ENCODE measurements around the gene RAB42. TPM values are rescaled to one million over a fixed set of nuclear protein-coding genes. Genes with fewer than 3 reads are reported as not detected.
"Not testable (repeated sequence)": the region's sequence is repeated elsewhere in the genome, so short reads cannot be mapped to it uniquely, and the experiment has no call there.

Gene RAB42
- total and polyA plus RNA-seq, 2 experiments from 2014 or later: 7.3 to 11.7 TPM

DNA sequence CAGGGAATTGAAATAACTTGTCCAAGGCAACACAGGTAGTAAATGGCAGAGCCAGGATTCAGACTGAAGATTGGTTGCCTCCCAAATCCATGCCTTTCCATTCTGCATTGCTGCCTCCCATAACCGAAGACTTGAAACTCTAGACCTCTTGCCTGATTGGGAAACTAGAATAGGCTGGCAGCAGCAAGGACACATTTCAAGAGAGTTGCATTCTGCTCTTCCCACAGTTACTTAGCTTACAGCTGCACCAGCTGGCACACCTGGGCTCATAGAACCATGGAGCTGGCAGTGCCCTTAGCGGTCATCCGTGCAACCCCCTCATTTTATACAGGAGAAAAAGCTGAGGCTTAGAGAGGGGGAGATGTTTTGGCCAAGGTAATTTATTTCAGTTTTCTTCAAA, 31.2 kb upstream of the RAB42 start:
- H3K4me1 ChIP-seq (ENCODE audit: low read depth): no peaks in the 10 kb centered on the region
- H3K4me3 ChIP-seq: no peak overlapping the region
- H3K9me3 ChIP-seq (ENCODE audit: low read depth): no peaks in the 10 kb centered on the region
- no peak for DNase-seq (ENCODE audit: low read depth in 1 of 2, low spot score in 1 of 2)
- H3K27me3 ChIP-seq: no peaks in the 10 kb centered on the region
- H3K27ac ChIP-seq: no peak overlapping the region
- peaks cover 41% of the 10 kb centered on the region for H3K36me3 ChIP-seq
- TF ChIP-seq, protein P1, sequence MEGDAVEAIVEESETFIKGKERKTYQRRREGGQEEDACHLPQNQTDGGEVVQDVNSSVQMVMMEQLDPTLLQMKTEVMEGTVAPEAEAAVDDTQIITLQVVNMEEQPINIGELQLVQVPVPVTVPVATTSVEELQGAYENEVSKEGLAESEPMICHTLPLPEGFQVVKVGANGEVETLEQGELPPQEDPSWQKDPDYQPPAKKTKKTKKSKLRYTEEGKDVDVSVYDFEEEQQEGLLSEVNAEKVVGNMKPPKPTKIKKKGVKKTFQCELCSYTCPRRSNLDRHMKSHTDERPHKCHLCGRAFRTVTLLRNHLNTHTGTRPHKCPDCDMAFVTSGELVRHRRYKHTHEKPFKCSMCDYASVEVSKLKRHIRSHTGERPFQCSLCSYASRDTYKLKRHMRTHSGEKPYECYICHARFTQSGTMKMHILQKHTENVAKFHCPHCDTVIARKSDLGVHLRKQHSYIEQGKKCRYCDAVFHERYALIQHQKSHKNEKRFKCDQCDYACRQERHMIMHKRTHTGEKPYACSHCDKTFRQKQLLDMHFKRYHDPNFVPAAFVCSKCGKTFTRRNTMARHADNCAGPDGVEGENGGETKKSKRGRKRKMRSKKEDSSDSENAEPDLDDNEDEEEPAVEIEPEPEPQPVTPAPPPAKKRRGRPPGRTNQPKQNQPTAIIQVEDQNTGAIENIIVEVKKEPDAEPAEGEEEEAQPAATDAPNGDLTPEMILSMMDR (IDR thresholded peaks at IDR 0.05; ENCODE audit: low read depth, low read length): no peak

DNA sequence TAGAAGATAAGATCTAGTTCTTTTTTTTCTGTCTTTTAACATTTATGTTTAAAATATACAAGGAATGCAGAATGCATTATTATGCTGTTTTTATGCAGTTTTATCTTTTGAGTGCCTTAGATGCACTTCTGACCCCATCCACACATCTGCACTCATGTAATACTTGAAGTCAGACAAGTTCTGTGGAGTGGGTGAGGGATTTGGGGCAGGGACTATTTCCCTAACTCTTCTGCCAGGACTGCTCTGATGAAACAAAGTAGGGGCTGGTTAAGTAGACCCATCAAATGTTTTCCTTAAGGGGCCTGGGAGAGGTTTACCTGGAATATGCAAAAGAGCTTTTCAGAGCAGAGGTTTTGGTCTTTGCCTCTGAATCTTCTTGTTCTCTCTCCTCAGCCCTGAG, 27.8 kb upstream of the RAB42 start:
- no peak overlapping the region for H3K27ac ChIP-seq
- peaks cover 57% of the 10 kb centered on the region for H3K36me3 ChIP-seq
- H3K4me1 ChIP-seq (ENCODE audit: low read depth): no peaks in the 10 kb centered on the region
- no peaks in the 10 kb centered on the region for H3K9me3 ChIP-seq (ENCODE audit: low read depth)
- TF ChIP-seq, protein P1 (IDR thresholded peaks at IDR 0.05; ENCODE audit: low read depth, low read length): no peak
- no peak overlapping the region for H3K4me3 ChIP-seq
- H3K27me3 ChIP-seq: no peaks in the 10 kb centered on the region
- DNase-seq (ENCODE audit: low read depth in 1 of 2, low spot score in 1 of 2): no peak

DNA sequence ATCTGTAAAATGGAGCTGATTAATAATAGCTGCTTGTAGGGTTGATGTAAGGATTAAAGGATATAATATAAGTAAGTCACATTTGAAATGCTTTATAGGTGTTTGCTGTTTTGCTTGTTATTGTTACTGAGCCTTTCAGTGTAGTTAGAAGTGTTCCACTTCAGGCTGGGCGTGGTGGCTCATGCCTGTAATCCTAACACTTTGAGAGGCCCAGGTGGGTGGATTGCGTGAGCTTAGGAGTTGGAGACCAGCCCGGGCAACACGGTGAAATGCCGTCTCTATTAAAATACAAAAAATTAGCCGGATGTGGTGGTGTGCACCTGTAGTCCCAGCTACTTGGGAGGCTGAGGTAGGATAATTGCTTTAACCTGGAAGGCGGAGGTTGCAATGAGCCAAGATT, 27.0 kb upstream of the RAB42 start:
- H3K27ac ChIP-seq: no peak overlapping the region
- H3K4me1 ChIP-seq (ENCODE audit: low read depth): no peaks in the 10 kb centered on the region
- TF ChIP-seq, protein P1 (IDR thresholded peaks at IDR 0.05; ENCODE audit: low read depth, low read length): no peak
- no peaks in the 10 kb centered on the region for H3K27me3 ChIP-seq
- no peak for DNase-seq (ENCODE audit: low read depth in 1 of 2, low spot score in 1 of 2)
- peaks cover 51% of the 10 kb centered on the region for H3K36me3 ChIP-seq
- H3K4me3 ChIP-seq: no peak overlapping the region
- H3K9me3 ChIP-seq (ENCODE audit: low read depth): no peaks in the 10 kb centered on the region

DNA sequence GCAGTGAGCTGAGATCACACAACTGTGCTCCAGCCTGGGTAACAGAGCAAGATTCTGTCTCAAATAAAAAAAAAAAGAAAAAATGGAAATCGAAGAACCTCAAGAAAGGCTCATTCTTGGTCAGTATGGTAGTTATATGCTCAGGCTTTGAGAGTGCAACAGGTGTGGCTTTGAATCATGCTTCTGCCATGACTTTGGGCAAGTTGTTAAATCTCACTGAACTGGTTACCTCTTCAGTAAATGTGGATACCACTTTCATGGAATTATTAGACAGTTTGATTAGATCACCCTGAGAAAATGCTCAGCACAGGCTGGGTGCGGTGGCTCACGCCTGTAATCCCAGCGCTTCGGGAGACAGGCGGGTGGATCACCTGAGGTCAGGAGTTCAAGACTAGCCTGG, 26.3 kb upstream of the RAB42 start:
- no peaks in the 10 kb centered on the region for H3K4me1 ChIP-seq (ENCODE audit: low read depth)
- no peak overlapping the region for H3K4me3 ChIP-seq
- no peaks in the 10 kb centered on the region for H3K9me3 ChIP-seq (ENCODE audit: low read depth)
- DNase-seq (ENCODE audit: low read depth in 1 of 2, low spot score in 1 of 2): no peak
- H3K36me3 ChIP-seq: peaks cover 48% of the 10 kb centered on the region
- H3K27ac ChIP-seq: no peak overlapping the region
- TF ChIP-seq, protein P1 (IDR thresholded peaks at IDR 0.05; ENCODE audit: low read depth, low read length): no peak
- H3K27me3 ChIP-seq: no peaks in the 10 kb centered on the region

DNA sequence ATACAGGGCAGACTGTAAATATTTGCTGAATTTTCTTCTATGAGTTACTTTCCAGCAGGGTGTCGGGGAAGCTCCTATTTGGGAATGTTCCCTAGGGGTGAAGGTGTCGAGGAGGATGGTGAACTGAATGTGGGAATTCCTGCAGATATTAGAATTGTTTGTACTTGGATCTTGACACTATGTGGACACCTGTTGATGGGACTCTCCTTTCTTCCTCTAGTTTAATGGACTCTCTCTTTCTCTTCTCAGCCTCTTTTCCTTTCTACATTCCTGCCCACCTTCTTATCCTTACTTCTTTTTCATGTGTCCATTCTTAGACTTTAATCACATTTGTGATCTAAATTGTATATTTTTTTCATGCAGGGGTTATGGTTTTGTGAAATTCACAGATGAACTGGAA, 25.1 kb upstream of the RAB42 start:
- Histone ChIP-seq H3K9me3 (ENCODE audit: low read depth) (no peaks in the 10 kb centered on the region), H3K27me3 (no peaks in the 10 kb centered on the region), H3K4me3 (no peak overlapping the region), H3K27ac (no peak overlapping the region), H3K4me1 (ENCODE audit: low read depth) (no peaks in the 10 kb centered on the region), H3K36me3 (peaks cover 46% of the 10 kb centered on the region)
- DNase-seq (ENCODE audit: low read depth in 1 of 2, low spot score in 1 of 2): no peak
- TF ChIP-seq, protein P1 (IDR thresholded peaks at IDR 0.05; ENCODE audit: low read depth, low read length): no peak

DNA sequence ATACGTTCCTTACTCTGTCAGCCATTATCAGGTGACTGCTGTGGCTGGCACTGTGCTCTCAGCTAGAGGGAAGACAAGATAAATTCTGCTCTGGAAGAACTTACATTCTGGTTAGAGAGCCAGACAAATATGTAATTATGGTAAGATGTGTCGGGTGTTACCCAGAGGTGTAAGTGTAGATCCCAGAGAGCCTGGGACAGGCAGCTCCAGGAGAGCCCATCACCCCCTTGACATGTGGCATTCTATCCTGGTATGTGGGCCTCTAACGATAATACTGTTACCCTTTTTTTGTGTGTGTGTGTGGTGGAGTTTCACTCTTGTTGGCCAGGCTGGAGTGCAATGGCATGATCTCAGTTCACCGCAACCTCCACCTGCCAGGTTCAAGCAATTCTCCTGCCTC, 20.2 kb upstream of the RAB42 start:
- Histone ChIP-seq H3K9me3 (ENCODE audit: low read depth) (no peaks in the 10 kb centered on the region), H3K36me3 (peaks cover 36% of the 10 kb centered on the region), H3K4me1 (ENCODE audit: low read depth) (no peaks in the 10 kb centered on the region), H3K27ac (no peak overlapping the region), H3K27me3 (no peaks in the 10 kb centered on the region), H3K4me3 (no peak overlapping the region)
- TF ChIP-seq, protein P1 (IDR thresholded peaks at IDR 0.05; ENCODE audit: low read depth, low read length): no peak
- no peak for DNase-seq (ENCODE audit: low read depth in 1 of 2, low spot score in 1 of 2)

DNA sequence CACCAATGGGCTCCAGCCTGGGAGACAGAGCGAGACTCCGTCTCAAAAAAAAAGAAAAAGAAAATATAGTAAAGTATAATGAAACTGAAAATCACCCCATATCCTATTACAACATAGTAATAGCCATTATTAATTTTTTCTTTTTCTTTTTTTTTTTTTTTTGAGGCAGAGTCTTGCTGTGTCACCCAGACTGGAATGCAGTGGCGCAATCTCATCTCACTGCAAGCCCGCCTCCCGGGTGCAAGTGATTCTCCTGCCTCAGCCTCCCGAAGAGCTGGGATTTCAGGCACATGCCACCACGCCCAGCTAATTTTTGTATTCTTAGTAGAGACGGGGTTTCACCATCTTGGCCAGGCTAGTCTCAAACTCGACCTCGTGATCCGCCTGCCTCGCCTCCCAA, 19.2 kb upstream of the RAB42 start:
- H3K36me3 ChIP-seq: peaks cover 38% of the 10 kb centered on the region
- not testable (repeated sequence) for H3K27me3 ChIP-seq; H3K27ac ChIP-seq; H3K4me3 ChIP-seq; H3K4me1 ChIP-seq (ENCODE audit: low read depth); H3K9me3 ChIP-seq (ENCODE audit: low read depth)
- peak in 1 of 2 donors; percentile 88 for DNase-seq (ENCODE audit: low read depth in 1 of 2, low spot score in 1 of 2)
